Body of pancreas (tissue), 4 donors: ENCODE results near the gene CHN2. TPM values are rescaled to one million over a fixed set of nuclear protein-coding genes. Genes with fewer than 3 reads are reported as not detected.
A peak's percentile ranks its signal among the peaks of the same experiment; 100 is the strongest.

Experiments used
- ATAC-seq: fragments of 150-250 bp; one replicate; pipeline ENCODE4 v1.9.1; 2016
- DNase-seq, 4 donors: peaks; one replicate each; pipeline ENCODE4 v3.0.0-alpha.2; 2019
- H3K27ac ChIP-seq, 4 donors: fragments of 200-600 bp; sonication (generic); 1 replicate in 3 of 4; 2 replicates in 1 of 4; pipeline versions ENCODE4 v1.5.1 to v1.6.1; 2016 to 2019; ENCODE audit warnings: mild to moderate bottlenecking in 1 of 4, mixed read lengths in 1 of 4, moderate library complexity in 1 of 4
- H3K27me3 ChIP-seq, 2 donors: fragments of 200-600 bp; sonication (generic); one replicate each; pipeline ENCODE4 v1.6.0; 2016; ENCODE audit warnings: mild to moderate bottlenecking in 1 of 2
- H3K36me3 ChIP-seq, 2 donors: fragments of 200-600 bp; sonication (generic); replicated peaks in 1 of 2; 2 replicates each; pipeline ENCODE4 v1.5.1; 2016; ENCODE audit warnings: low read depth in 2 of 2; ENCODE audit not compliant: insufficient read depth in 1 of 2
- H3K4me1 ChIP-seq: fragments of 200-600 bp; sonication (generic); one replicate; pipeline ENCODE4 v1.6.0; 2016
- H3K4me3 ChIP-seq, 2 donors: fragments of 200-600 bp; sonication (generic); 1 replicate in 1 of 2; 2 replicates in 1 of 2; pipeline ENCODE4 v1.5.1; 2016 to 2019
- H3K9me3 ChIP-seq, 3 donors: fragments of 200-600 bp; sonication (generic); 1 replicate in 2 of 3; 2 replicates in 1 of 3; pipeline ENCODE4 v1.5.1; 2016
- CTCF ChIP-seq, 7 experiments: fragments of 450-650 bp in 4 of 7; fragments of 200-600 bp in 3 of 7; sonication (generic) in 3 of 7; IDR thresholded peaks; one replicate each; pipeline ENCODE4 v1.5.1; 2016 to 2019; ENCODE audit warnings: antibody characterized with exemption in 7 of 7
- POLR2A ChIP-seq, 3 donors: fragments of 450-650 bp; IDR thresholded peaks; one replicate each; pipeline ENCODE4 v1.6.1; 2016; ENCODE audit warnings: antibody characterized with exemption in 3 of 3, mild to moderate bottlenecking in 2 of 3
- WGBS, 2 donors: methylation state at CpG; one replicate each; pipeline ENCODE4 v1.1.5; 2017; 5-methylcytosine and 5-hydroxymethylcytosine counted together
- intact Hi-C: fragments of 100-400 bp; cut with DNase I; formaldehyde crosslinking; loops from one replicate; pipeline ENCODE4 v1.15.1; 2023
- total RNA-seq, 2 donors: library from RNA; depleted of rRNA; stranded (reverse); fragments of >200 nt; gene quantifications; one replicate each; pipeline ENCODE4 v1.1.0, GENCODE V29; 2016

CHN2 gene
- total RNA-seq, 2 donors from 2014 or later = 55.7 to 58.6 TPM

- no peak for ATAC-seq
- WGBS, 2 donors = 84 to 100% methylated on average over 4 of the region's 4 CpGs
Measured at GRCh38 chr7:29147821-29148220, 46.8 kb upstream of the CHN2 start.

GRCh38 chr7:29149036-29149435 lies 45.5 kb upstream of the CHN2 start:
- H3K27me3 ChIP-seq = peaks cover 0 to 9% of the 10 kb centered on the region in 2 donors
- H3K4me1 ChIP-seq = peaks cover 17% of the 10 kb centered on the region
- ATAC-seq (no peak), DNase-seq (no peak)
- WGBS, 2 donors = 80 to 83% methylated on average over 12 of the region's 12 CpGs
- no peaks in the 10 kb centered on the region for H3K9me3 ChIP-seq
- TF ChIP-seq POLR2A (IDR thresholded peaks at IDR 0.05) = no peak
- TF ChIP-seq CTCF (IDR thresholded peaks at IDR 0.05) = no peak
- intact Hi-C loops = no loop called here
- no peaks in the 10 kb centered on the region for H3K36me3 ChIP-seq
- no peak overlapping the region for H3K27ac ChIP-seq
- H3K4me3 ChIP-seq = no peak overlapping the region

More at GRCh38 chr7:29147821-29148220, 46.8 kb upstream of the CHN2 start:
- intact Hi-C loops = no loop called here
- Histone ChIP-seq H3K27me3 (peaks cover 0 to 9% of the 10 kb centered on the region in 2 donors), H3K9me3 (no peaks in the 10 kb centered on the region), H3K4me3 (no peak overlapping the region), H3K36me3 (no peaks in the 10 kb centered on the region), H3K27ac (no peak overlapping the region), H3K4me1 (peaks cover 17% of the 10 kb centered on the region)
- peak in 1 of 4 donors; percentile 39 for DNase-seq
- no peak for TF ChIP-seq CTCF (IDR thresholded peaks at IDR 0.05)
- TF ChIP-seq POLR2A (IDR thresholded peaks at IDR 0.05) = no peak

GRCh38 chr7:29150856-29151255 lies 43.7 kb upstream of the CHN2 start:
- ATAC-seq = no peak
- TF ChIP-seq CTCF (IDR thresholded peaks at IDR 0.05) (no peak), POLR2A (IDR thresholded peaks at IDR 0.05) (no peak)
- DNase-seq = no peak
- H3K36me3 ChIP-seq = no peaks in the 10 kb centered on the region
- WGBS, 2 donors = 56 to 94% methylated on average over 2 of the region's 2 CpGs
- H3K4me1 ChIP-seq = peaks cover 15% of the 10 kb centered on the region
- no peak overlapping the region for H3K4me3 ChIP-seq
- no peaks in the 10 kb centered on the region for H3K9me3 ChIP-seq
- H3K27ac ChIP-seq = no peak overlapping the region
- intact Hi-C loops = no loop called here
- peaks cover 0 to 9% of the 10 kb centered on the region in 2 donors for H3K27me3 ChIP-seq

GRCh38 chr7:29154076-29154475 lies 40.5 kb upstream of the CHN2 start:
- Histone ChIP-seq H3K27me3 (no peaks in the 10 kb centered on the region), H3K36me3 (no peaks in the 10 kb centered on the region), H3K4me1 (no peaks in the 10 kb centered on the region), H3K9me3 (no peaks in the 10 kb centered on the region), H3K4me3 (no peak overlapping the region), H3K27ac (no peak overlapping the region)
- WGBS, 2 donors = 92 to 93% methylated on average over 2 of the region's 2 CpGs
- intact Hi-C loops = no loop called here
- ATAC-seq (no peak), DNase-seq (no peak)
- TF ChIP-seq CTCF (IDR thresholded peaks at IDR 0.05) (no peak), POLR2A (IDR thresholded peaks at IDR 0.05) (no peak)

GRCh38 chr7:29156907-29157452 lies 37.6 kb upstream of the CHN2 start:
- Histone ChIP-seq H3K27me3 (no peaks in the 10 kb centered on the region), H3K27ac (no peak overlapping the region), H3K36me3 (no peaks in the 10 kb centered on the region), H3K9me3 (no peaks in the 10 kb centered on the region), H3K4me1 (no peaks in the 10 kb centered on the region), H3K4me3 (no peak overlapping the region)
- TF ChIP-seq CTCF (IDR thresholded peaks at IDR 0.05) (no peak), POLR2A (IDR thresholded peaks at IDR 0.05) (no peak)
- WGBS, 2 donors = 59 to 61% methylated on average over 5 of the region's 5 CpGs
- ATAC-seq (no peak), DNase-seq (no peak)
- intact Hi-C loops = no loop called here
